ENCODE results near the gene ISLR. TPM values are rescaled to one million over a fixed set of nuclear protein-coding genes. Genes with fewer than 3 reads are reported as not detected.

ISLR gene
- total and polyA plus RNA-seq, 2 of the 8 experiments (the other 6 are each of a cell fraction or from before 2014, with no cell fraction given), result 0.29 to 0.35 TPM

DNA sequence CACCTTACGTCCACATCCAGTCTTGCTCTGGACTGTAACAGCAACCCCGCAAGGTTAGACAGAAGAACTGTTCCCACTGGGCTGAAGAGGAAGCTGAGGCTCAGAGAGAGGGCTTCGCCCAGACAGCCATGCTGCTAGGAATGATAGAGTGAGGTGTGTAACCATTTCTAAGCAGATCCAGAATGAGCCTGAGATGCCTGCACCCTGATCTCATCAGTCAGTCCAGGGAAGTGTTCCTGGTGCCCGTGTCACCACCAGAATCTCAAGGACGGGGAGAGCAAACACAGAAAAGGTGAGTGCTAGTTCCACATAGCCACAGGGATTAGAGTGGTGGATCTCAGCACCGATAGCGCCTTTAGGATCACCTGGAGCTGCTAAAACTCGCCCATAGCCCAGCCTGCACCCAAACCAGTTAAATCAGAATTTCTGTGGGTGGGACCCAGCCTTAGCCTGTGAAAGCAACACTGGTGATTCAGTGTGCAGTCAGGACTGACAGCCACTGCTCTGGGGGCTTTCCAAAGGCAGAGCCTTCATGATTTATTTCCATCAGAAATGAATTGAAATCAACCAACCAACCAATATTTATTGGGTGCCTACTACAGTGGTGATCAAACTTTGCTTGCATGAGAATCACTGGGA, 12.3 kb downstream of the ISLR start (continued):
- TF ChIP-seq, protein P1, sequence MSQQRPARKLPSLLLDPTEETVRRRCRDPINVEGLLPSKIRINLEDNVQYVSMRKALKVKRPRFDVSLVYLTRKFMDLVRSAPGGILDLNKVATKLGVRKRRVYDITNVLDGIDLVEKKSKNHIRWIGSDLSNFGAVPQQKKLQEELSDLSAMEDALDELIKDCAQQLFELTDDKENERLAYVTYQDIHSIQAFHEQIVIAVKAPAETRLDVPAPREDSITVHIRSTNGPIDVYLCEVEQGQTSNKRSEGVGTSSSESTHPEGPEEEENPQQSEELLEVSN (IDR thresholded peaks at IDR 0.05), result no peak
- no peak for TF ChIP-seq CEBPB (IDR thresholded peaks at IDR 0.05; ENCODE audit: low read depth, low read length)
- TF ChIP-seq TCF12 (IDR thresholded peaks at IDR 0.05; ENCODE audit: low read depth, low read length), result no peak
- TF ChIP-seq SRF (IDR thresholded peaks at IDR 0.05; ENCODE audit: low read depth, low read length), result no peak
- TF ChIP-seq, protein P2, sequence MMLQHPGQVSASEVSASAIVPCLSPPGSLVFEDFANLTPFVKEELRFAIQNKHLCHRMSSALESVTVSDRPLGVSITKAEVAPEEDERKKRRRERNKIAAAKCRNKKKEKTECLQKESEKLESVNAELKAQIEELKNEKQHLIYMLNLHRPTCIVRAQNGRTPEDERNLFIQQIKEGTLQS (IDR thresholded peaks at IDR 0.05; ENCODE audit: insufficient read depth, low read depth, low read length), result no peak
- no peak for TF ChIP-seq POU5F1 (IDR thresholded peaks at IDR 0.05; ENCODE audit: low read depth, low read length)
- TF ChIP-seq HDAC6 (IDR thresholded peaks at IDR 0.05; ENCODE audit: low read depth, low read length), result no peak
- TF ChIP-seq POLR2A (IDR thresholded peaks at IDR 0.05; ENCODE audit: control extremely low read depth in 1 of 2, low read depth in 2 of 2, low read length in 2 of 2), result no peak
- no peak for TF ChIP-seq KDM1A (IDR thresholded peaks at IDR 0.05; ENCODE audit: borderline replicate concordance, low read length)
- TF ChIP-seq BACH1 (IDR thresholded peaks at IDR 0.05; ENCODE audit: low read length), result no peak
- TF ChIP-seq SIX5 (IDR thresholded peaks at IDR 0.05; ENCODE audit: low read depth, low read length), result no peak

Measured in H1 (cell line).